ENCODE results near the gene KIF16B. TPM values are rescaled to one million over a fixed set of nuclear protein-coding genes. Genes with fewer than 3 reads are reported as not detected.

Gene KIF16B
- total RNA-seq, 1 donor from 2014 or later, result 54.4 TPM

DNA sequence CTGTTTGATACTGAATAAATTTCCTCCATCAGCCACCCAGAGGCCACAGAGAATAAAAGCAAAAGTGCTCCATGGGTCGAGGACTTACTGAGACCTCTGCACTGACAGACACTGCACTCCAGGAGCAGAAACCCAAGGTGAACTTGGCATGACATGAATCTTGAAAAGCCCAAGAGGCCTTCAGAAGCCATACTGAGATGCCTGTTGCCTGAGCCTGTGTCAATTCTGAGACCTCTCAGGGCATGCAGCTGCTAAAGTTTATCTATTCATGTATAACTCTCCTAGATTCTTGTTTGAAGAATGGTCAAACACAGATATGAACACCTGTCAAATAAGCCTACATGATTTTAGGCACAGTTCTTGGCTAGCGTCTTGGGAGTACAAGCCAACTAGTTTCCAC lies 145.7 kb downstream of the KIF16B start:
- DNase-seq, result no peak

DNA sequence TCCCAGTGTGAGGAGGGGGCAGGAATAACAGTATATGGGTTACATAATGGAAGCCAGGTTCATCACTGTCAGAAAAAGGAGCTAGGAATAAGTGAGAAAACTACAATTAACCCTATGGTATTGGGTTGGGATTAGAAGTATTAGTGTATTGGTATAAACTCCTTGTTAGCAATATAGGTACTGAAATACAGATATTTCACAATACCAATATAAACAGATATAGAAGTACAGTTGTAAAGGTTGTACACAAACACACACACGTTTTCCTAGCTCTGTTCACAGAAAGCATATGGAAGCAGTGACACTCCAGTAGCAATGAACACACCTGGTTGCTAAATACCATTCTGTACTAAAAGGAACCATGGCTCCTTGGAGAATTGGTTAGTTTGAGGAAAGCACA lies 148.5 kb downstream of the KIF16B start:
- no peak for DNase-seq

DNA sequence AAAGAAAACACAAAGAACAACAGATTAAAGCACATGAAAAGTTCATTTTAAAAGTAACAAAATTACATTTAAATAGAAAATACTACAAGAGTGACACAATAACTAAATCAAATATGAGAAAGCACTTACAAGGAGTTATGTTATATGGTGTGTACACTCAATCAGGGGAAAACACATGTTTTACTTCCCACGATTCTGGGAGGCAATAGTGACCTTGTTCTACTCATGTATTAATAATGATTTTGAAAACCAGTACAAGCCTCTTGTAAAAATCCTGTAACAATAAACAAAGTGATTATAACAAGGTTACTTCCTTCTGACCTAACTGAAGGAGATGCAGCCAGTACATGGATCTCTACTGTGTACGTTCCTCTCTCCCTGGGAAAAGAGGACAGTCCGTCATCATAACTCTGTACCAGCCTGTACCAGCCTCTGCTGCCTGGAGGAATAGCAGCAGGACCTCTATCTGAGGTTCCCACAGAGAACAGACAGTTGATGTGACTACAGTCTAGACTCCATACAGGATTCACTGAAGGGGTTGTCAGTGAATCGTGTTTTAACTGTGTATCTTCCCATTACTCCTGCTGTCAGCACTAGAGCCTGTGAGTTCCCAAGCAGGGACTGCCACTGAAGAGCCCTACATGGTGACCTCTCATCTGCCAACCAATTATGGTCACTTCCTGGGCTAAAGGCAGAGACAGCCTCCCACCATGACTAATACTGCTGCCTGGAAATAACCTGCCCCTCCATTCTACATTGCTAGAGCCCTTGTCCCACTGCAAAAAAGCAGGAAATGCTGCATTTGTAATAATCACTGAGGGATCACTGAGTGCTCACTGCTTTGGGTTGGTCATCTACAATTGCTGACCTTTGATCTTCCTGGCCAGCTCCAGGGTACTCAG lies 149.7 kb downstream of the KIF16B start:
- no peak for DNase-seq

DNA sequence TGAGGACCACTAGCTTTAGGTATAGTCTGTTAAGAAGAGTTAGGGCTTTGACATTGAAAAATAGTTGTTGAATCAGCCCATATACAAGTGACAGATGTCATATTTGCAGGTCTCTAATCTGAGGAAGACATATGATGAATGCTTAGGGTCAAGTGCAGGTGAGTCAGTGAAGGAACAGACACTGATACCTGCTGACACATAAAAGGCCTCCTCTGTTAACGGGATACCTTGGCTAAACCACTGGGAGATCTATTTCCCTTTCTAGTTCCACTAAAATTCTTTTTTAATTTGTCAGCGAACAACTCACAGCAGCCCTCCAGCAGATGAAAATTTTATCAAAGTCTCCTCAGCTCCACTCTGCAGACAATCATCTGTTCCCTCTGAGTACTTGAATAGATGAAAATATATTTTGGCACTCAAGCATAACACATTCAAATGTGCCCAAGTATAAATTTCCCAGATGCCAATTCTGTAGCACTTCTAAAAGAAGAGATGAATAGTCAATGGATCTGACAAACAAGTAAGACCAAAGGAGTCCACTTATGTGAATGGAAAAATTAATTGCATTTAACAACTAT lies 154.0 kb downstream of the KIF16B start:
- no peak for DNase-seq

GRCh38 chr20:16418616-16419015 lies 154.6 kb downstream of the KIF16B start:
- DNase-seq, result no peak

GRCh38 chr20:16417001-16417400 lies 156.2 kb downstream of the KIF16B start:
- no peak for DNase-seq

DNA sequence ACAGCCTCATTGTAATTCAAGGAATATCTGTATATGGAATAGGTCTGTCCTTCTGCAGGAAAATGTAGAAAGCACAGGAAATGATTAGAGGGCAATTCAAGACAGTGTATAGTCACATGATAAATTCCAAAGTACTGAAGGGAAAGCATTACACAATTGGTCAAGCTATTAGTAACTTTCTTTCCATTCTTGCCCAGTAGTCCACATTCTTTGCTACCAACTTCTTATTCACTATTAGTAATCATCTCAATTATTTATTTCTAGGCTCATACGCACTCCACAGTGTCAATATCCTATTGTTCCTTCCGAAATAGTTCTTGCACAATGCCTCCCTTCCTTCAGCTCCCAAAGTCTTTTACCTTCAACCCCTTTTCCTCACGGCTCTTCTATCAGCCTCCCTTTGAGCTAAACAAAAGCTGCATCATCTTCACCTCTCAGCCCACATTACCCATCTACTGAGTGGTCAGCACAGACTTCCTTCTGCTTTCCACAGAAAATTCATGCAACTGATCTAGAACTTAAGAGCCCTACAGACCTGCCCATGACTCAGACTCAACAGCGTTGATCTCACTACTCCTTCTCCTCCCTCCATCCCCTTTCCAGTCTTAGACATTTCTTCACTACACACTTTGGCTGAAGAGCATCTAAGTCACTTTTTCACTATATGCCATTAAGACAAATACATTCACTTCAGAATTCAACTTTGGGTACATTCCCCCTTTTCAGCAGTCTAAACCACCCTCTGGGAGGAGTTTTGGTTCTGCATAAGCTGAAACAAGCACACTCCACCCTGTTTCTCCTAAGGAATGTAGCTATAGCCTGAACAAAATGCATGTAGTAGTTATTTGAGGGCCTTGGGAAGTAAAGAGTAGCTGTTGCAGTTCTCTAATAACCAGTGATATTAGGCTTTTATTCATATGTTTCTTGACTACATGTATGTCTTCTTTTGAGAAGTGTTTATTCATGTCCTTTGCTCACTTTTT lies 157.9 kb downstream of the KIF16B start:
- DNase-seq, result no peak

- no peak for DNase-seq
Measured at GRCh38 chr20:16412906-16413305, 160.3 kb downstream of the KIF16B start.

DNA sequence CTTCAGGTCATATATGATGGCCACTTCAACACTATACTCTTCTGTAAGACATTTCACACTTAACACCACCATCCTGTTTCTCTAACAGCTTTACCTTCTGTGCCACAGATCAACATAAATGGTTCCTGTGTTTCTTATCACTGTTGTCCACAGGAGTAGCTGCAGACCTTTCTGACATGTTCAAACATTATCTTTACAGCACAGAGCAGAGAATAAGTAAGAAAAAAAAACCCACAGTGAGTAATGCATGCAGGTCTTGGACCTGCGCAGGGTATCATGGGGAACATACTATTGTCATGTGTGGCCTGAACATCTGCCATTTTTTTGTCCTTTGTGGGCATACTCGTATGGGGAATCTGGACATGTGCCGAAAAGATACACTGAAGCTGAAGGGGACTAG lies 161.9 kb downstream of the KIF16B start:
- DNase-seq, result no peak

DNA sequence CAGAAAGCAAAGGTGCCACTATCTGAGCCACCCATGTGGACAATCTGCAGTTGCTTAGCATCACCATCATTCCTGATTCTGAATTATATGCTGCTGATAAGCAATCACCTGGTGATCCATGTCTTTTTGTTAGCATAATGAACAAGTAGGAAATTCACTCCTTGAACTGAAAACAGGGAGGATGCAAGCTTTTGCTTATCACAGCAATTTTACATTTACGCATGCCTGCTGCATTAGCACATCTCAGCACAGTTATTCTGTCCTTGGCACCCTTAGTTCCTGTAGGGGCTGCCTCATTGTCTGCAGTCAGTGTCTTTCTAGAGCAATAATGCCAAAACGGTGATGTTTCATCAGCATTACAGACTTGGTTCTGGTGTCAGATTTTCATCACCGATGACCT lies 162.6 kb downstream of the KIF16B start:
- DNase-seq, result no peak

DNA sequence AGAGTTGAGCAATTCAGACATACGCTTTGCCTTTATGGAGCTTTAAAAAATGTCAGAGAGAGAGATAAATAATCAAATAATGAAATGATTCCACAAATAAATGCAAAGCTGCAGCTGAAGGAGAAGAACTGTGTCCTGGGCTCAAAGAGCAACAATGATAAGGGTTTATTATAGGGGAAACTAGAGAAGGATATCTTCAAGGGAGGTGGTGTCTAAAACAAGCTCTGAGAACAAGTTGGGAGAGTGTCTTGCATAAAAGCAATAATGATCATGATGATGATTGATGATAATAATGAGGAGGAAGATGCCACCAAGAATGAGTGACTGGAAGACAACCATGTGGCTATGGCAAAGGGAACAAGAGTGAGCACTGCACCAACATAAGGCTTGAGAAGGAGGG lies 164.3 kb downstream of the KIF16B start:
- no peak for DNase-seq

- DNase-seq, result no peak
Measured at GRCh38 chr20:16407251-16408067, 165.8 kb downstream of the KIF16B start.

DNA sequence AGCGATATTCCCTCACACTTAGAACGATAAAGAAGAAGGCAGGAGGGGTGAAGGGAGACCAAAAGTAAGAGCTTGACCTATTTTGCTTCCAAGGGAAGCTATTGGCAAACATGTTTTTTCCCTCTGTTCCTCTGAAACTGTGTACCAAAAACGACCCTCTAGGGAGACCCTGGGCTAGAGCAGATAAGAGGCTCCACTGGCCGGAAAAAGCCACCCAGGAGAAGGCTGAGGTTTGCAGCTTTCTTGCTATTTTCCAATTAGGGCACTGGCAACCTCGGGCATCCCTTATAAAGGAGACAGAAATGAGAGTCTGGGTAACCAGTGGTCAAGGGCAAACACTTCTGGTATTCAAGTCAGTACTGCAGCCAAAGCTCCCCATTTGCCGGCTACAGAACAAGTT lies 168.0 kb downstream of the KIF16B start:
- no peak for DNase-seq

DNA sequence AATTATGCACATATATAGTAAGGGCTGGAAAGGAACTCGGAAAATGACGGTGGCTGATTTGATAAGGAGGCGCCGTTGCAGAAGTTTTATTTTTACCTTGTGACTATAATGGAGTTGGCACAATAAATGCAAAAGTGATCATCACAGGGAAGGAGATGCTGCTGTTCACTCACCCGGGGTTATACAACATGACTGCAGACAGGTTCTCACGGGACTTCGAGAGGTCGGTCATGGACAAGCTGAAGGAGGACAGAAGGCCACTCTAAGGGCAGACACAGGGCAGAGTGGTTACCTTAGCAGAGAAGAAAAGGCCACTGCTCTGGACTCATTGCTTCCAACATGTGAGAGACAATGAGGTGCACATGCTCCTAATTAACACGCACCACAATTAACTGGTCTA lies 168.6 kb downstream of the KIF16B start:
- DNase-seq, result no peak

GRCh38 chr20:16404171-16404570 lies 169.1 kb downstream of the KIF16B start:
- DNase-seq, result no peak

- DNase-seq, result no peak
Measured at GRCh38 chr20:16400234-16400633, 173.0 kb downstream of the KIF16B start.

DNA sequence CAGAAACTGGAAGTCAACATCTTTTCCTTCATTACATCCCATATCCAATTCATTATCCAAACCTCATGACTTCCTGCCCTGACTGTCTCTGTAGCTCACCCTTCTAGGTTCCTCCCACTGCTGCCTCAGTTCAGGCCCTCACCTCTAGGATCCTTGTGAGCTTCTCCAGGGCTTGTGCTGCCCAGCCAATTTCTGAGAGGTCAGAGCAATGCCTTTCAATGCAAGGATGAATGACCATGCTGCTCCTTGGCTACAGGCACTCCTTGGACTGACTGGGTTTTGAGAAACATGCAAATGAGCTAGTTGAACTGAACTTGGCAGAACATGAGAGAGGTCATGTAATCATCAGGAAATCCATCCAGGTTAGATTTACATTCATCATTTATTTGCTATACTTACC lies 173.4 kb downstream of the KIF16B start:
- DNase-seq, result no peak

DNA sequence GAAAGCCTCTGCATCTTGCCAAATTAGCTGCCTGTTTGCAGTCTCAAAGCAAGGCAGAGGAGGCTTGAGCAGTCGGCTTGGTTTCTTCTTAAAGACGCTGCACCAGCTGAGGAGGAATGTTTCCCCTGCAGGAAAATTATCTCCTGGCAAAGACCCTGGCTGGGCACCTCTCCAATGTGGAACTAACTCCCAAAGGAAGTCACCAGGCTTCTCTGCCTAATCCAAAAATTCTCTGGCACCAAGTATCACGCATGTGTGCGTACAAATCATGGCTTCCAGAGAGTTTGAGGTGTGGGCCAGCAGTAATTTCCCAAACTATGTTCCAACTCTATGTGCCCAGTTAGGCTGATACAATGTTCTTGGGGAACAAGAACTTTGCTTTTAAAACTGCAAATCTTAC lies 176.2 kb downstream of the KIF16B start:
- peak; percentile 48 for DNase-seq

DNA sequence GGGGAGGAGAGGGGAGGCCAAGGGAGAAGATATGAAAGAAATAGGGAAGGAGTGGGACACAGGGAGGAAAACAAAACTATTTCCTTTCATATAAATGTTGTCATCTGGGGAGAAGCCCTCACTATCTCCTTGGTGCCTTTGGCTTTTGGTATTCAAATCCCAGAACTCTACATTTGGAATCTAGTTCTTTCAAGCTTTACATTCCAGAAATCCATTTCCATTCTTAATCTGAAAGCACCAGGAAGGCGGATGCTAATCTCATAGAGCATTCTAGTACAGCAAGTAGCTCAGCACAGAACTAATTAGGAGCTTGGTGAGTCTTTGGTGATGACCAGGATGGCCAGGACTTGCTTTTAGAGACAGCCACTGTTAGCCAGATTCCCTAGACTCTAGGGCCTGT lies 177.9 kb downstream of the KIF16B start:
- DNase-seq, result no peak

GRCh38 chr20:16394784-16395183 lies 178.5 kb downstream of the KIF16B start:
- no peak for DNase-seq

- DNase-seq, result no peak
Measured at GRCh38 chr20:16393836-16394235, 179.4 kb downstream of the KIF16B start.

DNA sequence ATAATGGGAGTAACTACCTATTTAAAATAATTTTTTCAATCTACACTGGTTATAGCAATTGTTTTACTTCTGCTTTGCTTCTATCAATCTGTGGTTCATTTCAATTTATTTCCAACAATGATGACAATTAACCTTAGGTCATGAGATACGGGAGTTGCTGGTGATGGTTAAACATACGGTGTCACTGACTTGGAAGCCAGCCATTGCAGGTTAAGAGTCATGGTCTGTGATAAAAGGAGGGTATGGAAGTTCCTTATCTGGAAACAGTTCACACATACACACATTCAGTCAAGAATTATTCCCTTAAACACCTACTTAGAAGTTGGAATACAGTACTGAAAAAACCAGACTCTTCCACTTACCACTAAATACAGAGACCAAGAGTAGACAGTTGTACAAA lies 180.0 kb downstream of the KIF16B start:
- no peak for DNase-seq
